GM11168 (cell line): ENCODE data around the gene MSLN.
"Not testable (repeated sequence)": the region's sequence is repeated elsewhere in the genome, so short reads cannot be mapped to it uniquely, and the experiment has no call there.

ENCODE experiments used
- in situ Hi-C: fragments of 300-500 bp; cut with MboI; formaldehyde crosslinking; loops from one replicate; pipeline ENCODE4 v1.12.0; 2022; ENCODE audit warnings: low sequenced_read_pairs; ENCODE audit not compliant: unreplicated experiment

Gene MSLN

GRCh38 chr16:734208-734980, 26.1 kb upstream of the MSLN start:
- in situ Hi-C loops, result no loop called here

- in situ Hi-C loops, result no loop called here
These were observed 25.3 kb upstream of the MSLN start for GRCh38 chr16:734981-735881.

- in situ Hi-C loops, result no loop called here
These were observed 24.5 kb upstream of the MSLN start for GRCh38 chr16:735982-736453.

GRCh38 chr16:736936-737481, 23.5 kb upstream of the MSLN start:
- in situ Hi-C loops, result no loop called here

- in situ Hi-C loops, result no loop called here
These were observed 20.7 kb upstream of the MSLN start for GRCh38 chr16:739560-740458.

GRCh38 chr16:740459-740763, 20.1 kb upstream of the MSLN start:
- in situ Hi-C loops, result no loop called here

GRCh38 chr16:740764-741505, 19.6 kb upstream of the MSLN start, which contains the start of gene CIAO3:
TSS of gene CIAO3 (minus strand) at chr16:740997. CDS start at chr16:740985, 12 bp downstream.
- in situ Hi-C loops, result no loop called here

GRCh38 chr16:741986-742629, 18.4 kb upstream of the MSLN start:
- in situ Hi-C loops, result no loop called here

GRCh38 chr16:742894-743293, 17.6 kb upstream of the MSLN start:
- in situ Hi-C loops, result not testable (repeated sequence)

GRCh38 chr16:743794-744500, 16.6 kb upstream of the MSLN start:
- in situ Hi-C loops, result no loop called here

GRCh38 chr16:745739-746138, 14.8 kb upstream of the MSLN start:
- in situ Hi-C loops, result no loop called here

GRCh38 chr16:746637-747036, 13.9 kb upstream of the MSLN start:
- in situ Hi-C loops, result no loop called here

- in situ Hi-C loops, result no loop called here
These were observed 12.4 kb upstream of the MSLN start for GRCh38 chr16:747978-748746.

- in situ Hi-C loops, result no loop called here
These were observed 11.5 kb upstream of the MSLN start for GRCh38 chr16:749010-749409.

GRCh38 chr16:750485-750884, 10.0 kb upstream of the MSLN start:
- in situ Hi-C loops, result no loop called here

- in situ Hi-C loops, result no loop called here
These were observed 9.2 kb upstream of the MSLN start for GRCh38 chr16:751152-752006.

- in situ Hi-C loops, result no loop called here
These were observed 8.6 kb upstream of the MSLN start for GRCh38 chr16:752007-752312.
